ENCODE results near the gene FOXO1.

- TF ChIP-seq POLR2A (IDR thresholded peaks at IDR 0.05; ENCODE audit: low read depth, low read length) (no peak), TAF1 (IDR thresholded peaks at IDR 0.05; ENCODE audit: borderline replicate concordance, low read depth, low read length) (no peak)
Observed at GRCh38 chr13:40661875-40662665, 4.4 kb downstream of the FOXO1 start.

Data from GM12892 (cell line).